ENCODE measurements around the gene LRRC75A.
"Not testable (repeated sequence)": the region's sequence is repeated elsewhere in the genome, so short reads cannot be mapped to it uniquely, and the experiment has no call there.

LRRC75A gene

DNA sequence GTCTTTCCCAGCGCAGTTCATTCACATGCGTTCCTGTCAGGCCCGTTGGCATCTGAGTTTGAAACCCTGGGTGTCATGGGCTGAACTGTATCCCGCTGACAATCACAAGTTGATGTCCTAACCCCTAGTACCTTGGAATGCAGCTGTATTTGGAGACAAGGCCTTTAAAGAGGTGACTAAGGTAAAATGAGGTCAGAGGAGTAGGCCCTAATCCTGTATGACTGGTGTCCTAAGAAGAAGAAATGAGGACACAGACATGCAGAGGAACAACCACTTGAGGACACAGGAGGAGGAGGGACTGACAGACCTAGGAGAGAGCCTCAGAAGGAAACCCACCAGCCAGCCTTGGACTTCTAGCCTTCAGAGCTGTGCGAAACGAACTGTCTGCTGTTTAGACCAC, 43.5 kb downstream of the LRRC75A start:
- DNase-seq, result no peak

DNA sequence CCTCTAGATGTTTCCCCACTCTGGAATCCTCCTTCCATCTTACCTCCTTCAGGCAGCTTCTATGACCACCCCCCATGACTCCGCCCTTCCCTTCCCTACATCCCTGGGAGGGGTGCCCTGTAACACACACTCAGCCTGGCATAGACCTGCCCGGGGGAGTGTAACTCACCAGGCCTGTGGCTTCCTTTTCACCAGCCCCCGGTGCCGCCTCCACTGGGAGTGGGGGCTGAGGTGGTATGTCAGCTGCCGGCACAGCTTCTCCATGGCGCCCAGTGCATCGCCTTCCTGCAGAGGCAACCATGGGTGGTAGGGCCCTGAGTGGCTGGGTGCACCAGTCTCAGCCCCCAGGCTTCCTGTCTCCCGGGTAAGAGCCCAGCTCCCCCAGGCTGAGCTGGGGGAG, 44.3 kb downstream of the LRRC75A start:
- DNase-seq, result no peak

DNA sequence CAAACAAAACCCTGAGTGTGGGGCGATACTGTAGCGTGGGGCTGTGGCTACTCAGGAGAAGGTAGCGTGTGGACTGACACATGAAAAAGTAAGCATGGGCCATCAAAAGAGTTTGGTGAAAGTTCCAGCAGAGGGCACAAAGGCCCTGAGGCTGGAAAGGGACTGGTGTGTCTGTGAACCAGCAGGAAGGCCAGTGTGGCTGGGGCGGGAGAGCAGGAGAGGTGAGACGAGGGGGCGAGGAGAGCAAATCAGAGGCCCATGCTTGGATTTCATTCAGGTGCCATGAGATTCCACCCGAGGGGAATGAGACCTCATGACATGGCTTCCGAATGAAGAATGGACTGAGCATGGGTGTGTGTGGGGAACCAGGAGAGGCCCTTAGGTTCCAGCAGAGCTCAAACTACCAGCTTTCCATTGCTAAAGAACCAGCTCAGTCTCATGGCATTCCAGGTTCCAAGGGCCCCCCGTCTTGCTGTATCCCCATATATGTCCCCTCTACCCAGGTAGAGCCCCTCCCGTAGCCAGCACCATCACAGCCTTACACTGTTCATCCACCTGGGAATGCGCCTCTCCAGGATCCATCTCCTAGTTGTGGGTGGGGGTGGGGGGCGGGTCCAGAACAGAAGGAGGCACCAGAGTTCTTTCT, 45.5 kb downstream of the LRRC75A start:
- no peak for DNase-seq

DNA sequence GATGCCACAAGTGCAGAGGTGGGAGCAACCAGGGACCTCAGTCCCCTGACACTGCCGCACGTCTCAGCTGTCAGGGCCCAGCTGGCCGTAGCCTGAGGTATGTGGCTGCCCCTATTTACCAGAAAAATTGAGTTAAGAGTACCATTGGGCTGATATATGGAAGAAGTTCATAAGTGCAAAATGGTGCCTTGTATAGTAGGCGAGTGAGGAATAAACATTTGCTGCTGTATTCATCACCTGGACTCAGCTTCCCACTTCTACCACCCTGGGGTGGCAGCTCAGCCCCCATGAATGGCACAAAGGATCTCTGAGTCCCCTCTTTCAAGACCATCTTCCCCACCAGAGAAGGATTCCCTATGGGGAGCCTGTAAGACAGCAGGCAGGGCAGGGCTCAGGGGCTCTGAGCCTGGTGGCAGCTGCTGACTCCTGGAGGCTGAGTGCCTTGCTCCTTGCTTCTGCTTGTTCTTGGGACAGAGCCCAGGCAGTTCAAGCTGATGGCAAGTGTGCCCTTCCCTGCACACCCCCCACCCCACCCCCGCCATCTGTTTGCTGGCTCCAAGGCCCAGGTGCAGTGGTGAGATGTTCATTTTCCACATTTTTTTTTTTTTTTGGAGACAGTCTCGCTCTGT, 47.6 kb downstream of the LRRC75A start:
- no peak for DNase-seq

DNA sequence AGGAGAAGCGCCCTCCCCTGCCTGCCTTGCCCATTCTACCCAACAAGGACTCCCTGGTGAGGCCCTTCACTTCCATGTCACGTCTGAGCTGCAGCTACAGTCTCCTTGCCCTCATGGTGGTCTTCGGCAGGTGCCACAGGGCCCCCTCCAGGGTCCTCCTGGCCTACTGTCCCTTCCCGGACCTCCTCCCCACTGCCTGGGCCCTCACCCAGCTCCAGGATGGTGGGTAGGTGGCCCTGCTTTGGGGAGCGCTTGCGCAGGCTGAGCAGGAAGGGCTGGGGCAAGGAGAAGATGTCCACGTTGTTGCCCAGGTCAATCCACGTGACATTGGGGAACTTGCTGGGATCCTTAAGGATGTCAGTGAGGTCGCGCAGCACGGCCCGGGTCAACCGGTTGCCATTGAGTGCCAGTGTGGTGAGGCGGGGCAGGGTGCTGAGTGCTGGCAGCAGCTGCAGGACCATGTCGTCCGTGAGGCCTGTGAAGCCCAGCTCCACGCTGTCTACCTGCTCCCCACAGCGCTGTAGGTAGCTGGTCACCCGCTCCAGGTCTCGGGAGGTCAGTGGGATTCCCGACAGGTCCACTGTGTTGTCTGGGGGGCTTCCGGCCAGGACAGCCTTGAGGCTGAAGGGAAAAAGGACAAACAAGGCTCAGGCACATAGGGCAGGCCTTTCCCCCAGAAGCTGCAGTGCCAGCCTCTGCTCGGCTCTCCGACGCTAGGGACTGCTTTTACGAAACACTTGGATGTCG, 48.3 kb downstream of the LRRC75A start:
- no peak for DNase-seq

DNA sequence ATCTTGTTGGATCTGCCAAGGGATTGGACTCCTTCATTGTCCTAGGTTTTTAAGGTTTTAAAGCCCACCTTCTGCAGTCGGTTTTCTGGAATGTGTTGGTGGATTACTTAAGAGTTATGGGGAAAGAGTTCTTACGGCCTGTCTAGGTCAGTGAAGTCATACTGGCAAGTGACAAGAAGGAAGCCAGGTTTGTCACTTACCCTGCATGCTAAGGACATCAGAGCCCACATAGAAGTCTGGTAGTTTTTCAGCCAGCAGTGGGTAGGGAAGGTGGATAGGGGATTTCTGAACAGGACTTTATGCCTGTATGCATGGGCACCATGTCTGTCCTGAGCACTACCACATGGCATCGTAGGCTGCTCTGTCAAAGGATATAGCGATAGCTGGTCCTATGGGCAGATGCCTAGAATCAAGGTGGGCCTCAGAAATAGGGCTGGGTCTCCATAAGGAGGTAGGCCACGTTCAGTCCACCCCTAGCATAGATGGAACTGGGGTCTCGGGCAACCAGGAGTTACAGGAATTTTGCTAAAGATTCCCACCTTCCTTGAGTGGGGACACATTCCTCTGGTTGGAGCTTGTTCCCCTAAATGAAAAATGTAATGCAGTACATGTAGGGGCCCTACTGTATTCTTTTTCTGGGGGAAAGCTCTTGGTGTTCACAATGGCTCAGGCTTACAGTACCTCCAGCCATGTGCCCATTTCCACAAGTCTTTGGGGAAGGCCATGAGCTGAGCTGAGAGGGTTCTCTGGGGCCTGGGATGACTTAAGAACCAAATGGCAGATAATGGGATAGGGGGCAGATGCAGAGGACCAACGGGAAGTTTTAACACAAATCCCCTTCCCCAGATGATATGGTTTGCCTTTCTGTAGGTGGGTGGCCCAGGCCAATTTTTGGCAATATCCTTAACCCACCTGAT, 49.1 kb downstream of the LRRC75A start:
- DNase-seq, result no peak

DNA sequence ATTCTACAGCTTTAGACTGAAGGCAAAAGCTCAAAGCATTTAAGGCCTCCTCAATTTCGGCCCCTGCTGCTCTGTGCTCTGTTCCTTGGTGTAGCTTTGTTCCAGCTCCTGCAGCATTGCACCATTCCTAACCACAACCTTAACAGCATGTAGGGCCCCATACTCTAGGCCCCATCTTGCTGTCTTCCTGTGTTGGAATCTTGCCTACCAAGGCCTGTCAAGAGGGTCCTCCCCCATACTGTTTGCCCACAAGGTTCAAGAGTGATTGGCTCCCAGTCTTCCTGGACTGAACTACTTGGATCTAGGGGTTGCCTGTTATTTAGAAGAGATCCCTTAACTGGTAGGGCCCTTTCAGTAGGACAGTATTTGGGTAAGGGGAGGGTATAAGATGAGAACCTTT, 49.9 kb downstream of the LRRC75A start:
- DNase-seq, result no peak

DNA sequence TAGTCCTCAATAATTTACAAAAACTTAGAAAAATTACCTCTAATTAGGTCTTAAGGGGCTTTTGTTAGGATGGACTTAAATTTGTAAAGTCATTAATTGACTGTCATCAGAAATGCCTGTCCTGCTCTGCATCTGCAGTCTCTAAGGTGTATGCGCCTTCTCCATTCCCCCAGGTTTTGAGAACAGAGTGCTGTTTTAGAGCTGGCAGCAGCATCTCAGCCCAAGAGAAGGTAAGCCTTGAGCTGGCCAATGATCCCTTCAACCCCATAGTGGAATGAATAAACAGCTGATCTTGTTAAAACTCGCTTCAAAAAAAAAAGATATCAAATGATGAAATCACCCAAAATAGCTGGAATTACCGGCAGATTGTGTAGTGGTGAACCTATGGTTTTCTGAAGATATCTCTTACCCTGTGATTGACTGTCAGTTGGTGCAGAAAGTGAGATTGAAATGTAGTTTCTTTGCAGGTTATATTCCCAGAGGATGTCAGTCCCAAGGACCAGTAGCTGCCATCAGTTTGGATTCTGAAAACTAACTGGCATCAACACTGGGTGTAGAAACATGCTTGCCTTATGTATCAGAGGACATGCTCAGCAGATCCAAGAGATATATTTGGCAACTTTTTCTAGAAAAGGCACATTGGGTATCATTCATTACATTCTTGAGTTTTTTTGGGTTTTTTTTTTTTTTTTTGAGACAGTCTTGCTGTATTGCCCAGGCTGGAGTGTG, 50.9 kb downstream of the LRRC75A start:
- DNase-seq, result no peak

DNA sequence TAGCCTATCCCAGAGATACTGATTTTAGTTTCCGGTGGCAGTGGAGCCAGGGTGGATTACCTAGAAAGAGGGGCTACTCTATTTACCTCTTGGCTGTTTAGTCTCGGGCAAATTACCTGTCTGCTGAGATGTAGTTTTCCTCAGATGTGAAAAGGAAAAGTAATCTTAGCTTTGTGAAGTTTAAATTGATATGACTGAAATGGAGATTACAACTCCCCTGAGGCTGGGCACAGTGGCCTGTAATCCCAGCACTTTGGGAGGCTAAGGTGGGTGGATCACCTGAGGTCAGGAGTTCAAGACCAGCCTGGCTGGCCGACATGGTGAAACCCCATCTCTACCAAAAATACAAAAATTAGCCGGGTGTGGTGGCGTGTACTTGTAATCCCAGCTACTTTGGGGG, 51.6 kb downstream of the LRRC75A start:
- DNase-seq, result not testable (repeated sequence)

DNA sequence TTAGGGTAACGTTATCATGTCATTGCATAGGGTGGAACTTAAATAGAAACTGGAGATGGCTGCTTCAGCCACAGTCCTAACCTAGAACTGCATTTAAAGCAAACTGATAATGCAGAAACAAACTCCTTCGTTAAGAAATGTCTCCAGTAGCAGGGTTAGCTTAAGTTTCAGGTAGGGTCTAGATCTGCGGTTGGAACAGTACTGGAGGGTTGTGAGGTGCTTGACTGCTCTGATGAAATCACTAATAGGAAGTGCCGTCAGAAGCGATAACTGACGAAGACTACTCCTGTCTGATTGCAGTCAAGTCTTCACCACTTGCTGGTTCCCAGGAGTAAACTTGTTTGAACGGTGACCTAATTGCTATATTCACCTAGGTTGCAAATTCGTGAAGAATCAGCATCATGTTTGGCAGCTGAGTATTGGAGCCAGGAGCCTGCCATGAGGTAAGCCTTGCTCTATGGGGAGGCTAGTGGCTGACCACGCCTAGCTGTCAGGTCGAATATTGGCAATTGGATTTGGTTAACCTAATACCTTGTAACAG, 52.1 kb downstream of the LRRC75A start:
- DNase-seq, result no peak

DNA sequence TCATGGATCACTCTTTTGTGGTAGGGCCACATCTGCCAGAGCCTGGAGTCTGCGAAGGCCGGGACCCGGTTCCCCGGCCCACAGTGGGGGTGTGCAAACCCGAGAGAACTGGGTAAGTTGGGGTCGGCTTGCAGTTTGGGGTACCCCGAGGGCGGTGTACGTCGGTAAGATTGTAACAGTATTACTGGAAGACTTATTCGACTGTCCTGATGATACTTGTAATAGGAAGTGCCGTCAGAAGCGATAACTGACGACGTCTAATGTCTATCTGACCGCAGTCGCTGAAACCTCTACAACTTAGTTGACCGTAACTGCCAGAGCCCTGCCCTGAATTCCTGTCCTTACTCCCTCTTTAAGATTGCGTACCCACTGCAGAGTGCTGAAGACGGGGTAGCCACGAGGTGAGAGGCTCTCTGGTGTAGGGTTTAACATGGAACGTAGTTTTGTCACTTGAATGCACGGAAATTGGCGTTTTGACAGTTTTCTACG, 52.6 kb downstream of the LRRC75A start:
- DNase-seq, result no peak

DNA sequence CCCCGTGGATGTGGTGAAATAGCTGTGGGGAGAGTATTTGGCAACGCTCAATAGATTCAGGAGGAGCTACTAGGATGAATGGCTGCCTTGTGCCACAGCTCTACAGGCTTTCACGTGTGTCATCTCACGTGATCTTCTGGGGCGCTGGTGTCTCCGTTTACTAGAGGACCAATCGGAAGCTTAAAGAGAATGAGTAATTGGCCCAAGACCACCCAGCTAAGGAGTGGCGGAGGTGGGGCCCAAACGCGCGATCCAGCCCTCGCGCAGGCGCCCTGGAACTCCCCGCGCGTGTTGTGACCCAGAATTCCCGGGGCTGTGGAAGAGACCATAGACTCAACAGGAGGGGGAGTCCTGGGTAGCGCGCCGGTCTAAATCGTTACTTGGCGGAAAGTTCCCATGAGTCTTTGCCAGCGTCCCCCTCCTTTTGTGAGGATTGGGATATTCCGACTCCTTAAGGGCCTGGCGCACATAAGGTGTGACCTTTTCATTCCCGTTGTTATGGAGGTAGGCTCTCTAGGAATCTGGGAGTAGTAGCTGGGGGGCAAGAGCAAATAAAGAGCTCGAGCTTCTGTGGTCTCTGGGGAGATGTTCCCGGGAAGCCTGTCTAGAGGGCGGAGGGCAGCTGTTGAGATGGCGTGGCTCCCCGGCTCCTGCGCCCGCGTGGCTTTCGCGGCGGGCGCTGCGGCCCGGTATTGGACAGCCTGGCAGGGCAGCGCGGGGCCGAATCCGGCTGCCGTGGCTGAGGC, 53.3 kb downstream of the LRRC75A start:
- DNase-seq, result peak; percentile 99

DNA sequence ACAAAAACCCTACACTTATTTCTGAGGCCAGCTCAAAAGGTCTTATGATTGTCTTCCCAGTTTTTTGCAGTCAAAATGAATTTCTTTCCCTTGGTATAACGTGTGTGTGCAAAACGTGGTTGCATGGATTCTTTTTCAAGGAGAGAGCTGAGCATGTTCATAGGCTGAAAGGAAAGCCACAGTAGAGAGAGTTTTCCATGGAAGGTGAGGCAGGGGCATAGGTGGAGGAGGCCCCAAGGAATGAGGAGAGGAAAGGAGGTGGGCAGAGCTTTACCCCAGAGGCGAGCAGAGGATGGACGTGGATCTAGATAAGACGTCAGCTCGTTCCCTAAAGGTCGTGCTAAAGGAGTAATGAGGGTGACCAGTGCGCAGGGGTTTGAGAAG, 53.8 kb downstream of the LRRC75A start:
- no peak for DNase-seq

DNA sequence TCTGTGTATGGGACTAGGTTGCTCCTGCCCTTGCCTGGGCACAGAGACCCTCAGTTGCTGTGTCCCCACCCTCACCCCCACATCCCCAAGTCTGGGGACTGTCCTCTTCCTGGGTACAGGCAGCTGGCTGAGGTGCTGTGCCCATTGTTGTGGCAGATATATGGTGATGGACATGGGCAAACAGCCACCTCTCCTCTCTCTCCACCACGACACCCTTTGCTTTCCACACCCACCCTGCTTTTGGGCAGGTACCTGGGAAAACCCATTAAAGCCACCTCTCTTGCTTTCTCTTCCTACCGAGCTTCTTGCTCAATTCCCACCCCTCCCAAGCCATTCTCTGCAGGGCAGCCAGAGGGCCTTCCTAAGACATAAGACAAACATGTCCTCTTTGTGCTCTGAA, 54.9 kb downstream of the LRRC75A start:
- DNase-seq, result no peak

DNA sequence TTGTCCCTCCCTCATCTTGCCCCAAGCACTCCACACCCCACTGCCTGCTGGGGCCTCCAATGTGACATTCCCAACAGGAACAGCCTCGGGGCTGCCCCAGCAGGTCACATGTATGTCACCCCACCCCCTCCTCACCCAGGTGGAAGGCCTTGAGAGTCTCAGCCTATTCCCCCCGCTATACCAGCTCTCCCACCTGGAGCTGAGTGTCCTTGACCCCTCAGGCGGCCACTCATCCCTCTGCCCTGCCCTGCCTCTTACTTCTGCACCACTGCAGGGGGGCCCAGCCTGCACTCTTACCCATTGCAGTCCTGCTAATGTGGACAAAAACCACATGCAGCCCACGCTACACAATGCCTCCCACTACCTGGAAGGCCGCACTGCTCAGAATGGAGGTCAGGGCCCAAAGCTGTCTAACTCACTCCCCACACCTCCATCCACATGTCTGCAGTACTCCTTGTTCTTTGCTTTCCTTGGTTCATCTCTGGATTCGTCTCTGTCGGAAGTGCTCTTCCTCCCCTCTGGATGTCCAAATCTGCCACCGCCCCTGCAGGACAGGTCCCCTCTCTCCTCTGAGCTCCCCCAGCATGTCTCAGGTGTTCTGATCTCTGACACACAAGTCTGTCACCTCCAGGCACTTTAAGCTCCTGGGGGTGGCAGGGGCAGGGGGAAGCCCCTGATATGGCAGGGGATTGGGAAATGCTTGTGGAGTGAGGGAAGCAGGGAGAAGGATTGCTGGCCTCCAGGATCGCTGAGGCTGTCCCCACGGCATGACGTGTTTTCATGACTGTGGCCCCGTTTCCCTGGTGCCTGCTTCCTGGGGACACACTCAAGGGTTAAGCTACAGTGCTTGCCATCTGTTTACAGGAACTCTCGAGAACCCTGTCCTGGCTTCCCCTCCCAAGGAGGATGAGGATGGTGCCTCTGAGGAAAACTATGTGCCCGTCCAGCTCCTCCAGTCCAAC, 55.8 kb downstream of the LRRC75A start:
- no peak for DNase-seq

DNA sequence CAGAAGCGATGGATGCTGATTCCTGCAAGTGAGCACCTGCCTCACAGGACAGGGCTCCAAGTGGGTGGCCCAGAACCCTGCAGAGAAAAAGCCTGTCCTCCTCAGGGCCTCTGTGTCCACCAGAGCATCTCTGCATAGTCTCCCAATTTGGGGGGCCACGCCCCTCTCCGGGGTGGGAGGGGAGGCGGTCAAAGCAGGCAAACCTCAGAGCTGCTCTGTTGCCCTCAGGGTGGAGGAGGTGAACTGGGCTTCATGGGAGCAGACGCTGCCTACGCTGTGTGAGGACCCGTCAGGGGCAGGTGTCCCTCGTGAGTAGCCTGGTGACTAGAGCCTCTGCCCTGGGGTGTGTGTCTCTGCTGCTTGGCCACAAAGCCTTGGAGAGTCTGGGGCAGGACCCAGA, 57.3 kb downstream of the LRRC75A start:
- DNase-seq, result no peak

DNA sequence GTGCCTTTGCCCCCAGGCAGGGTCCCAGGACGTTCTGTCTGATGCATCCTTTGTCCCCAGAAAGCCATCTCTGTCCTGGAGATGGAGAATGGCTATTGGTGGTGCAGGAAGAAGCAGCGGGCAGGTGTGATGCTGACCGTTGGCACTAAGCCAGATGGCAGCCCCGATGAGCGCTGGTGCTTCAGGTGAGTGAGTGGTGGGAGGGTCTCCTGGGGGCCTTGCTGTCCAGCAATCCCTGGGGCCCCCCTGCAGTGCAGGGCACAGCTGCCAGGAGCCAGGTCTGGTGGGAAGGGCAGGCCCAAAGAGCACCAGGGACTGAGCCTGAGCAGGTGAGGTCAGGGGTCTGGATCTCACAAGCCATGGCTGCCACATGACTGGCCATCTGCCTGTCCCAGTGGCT, 58.5 kb downstream of the LRRC75A start:
- DNase-seq, result no peak

DNA sequence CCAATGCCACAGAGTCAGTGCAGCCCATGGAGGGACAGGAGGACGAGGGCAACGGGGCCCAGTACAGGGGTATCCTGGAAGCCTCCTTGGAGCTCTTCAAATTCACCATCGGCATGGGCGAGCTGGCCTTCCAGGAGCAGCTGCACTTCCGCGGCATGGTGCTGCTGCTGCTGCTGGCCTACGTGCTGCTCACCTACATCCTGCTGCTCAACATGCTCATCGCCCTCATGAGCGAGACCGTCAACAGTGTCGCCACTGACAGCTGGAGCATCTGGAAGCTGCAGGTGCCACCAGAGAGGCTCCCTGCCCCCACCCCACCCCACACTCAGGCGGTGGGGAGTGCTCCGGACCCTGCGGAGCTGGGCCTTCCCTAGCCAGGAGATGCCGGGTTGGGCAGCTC, 60.0 kb downstream of the LRRC75A start:
- DNase-seq, result no peak

DNA sequence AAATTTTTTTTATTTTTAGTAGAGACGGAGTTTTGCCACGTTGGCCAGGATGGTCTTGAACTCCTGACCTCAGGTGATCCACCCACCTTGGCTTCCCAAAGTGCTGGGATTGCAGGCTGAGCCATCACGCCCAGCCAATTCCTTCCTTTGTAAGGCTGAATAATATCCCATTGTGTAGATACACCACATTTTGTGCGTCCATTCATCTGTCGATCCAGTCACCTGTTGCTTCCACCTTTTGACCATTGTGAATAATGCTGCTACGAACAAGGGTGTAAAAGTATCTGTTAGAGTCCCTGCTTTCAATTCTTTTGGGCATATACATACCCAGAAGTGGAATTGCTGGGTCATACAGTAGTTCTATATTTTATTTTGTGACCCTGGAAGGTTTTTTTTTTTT, 61.3 kb downstream of the LRRC75A start:
- DNase-seq, result no peak

DNA sequence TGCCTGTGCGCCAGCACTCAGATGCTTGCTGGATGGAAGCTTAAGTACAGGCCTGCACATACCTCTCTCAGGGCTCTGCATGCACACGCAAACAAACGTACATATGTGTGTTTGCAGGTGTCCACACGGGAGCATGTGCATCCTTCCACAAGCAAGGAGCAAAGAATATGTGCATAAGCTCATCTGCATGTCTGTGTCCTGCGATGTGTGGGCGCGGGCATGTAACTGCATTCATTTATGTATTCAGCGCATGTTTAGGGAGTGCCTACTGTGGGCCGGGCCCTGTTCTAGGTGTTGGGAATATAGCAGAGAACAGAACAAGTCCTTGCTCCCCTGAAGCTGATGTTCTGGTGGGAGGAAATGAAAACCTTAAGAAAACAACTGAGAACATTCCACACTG, 62.9 kb downstream of the LRRC75A start:
- no peak for DNase-seq
